Measurements from ENCODE around the gene NFILZ. TPM values are rescaled to one million over a fixed set of nuclear protein-coding genes. Genes with fewer than 3 reads are reported as not detected.

Gene NFILZ
- total RNA-seq, 1 donor from 2014 or later: not detected

- peaks cover 7% of the 10 kb centered on the region for H3K27me3 Mint-ChIP-seq (ENCODE audit: insufficient read depth, low read depth)
- H3K9me3 Mint-ChIP-seq: no peaks in the 10 kb centered on the region
- no peak overlapping the region for H3K9ac ChIP-seq
- no peaks in the 10 kb centered on the region for H3K36me3 ChIP-seq
- no peak overlapping the region for H3K27ac ChIP-seq
- H3K27ac Mint-ChIP-seq: no peak overlapping the region
- H2AFZ ChIP-seq (replicated peaks): no peak overlapping the region
- H3K4me3 ChIP-seq: no peak overlapping the region
- no peaks in the 10 kb centered on the region for H3F3A ChIP-seq (ENCODE audit: low read depth)
- no peaks in the 10 kb centered on the region for H3K27me3 ChIP-seq
- H3K4me1 ChIP-seq: no peaks in the 10 kb centered on the region
- no peak overlapping the region for H3K4me2 ChIP-seq
- DNase-seq (ENCODE audit: low spot score): no peak
- H3K36me3 Mint-ChIP-seq: no peaks in the 10 kb centered on the region
- no peaks in the 10 kb centered on the region for H4K20me1 ChIP-seq (ENCODE audit: low read depth)
- no peak overlapping the region for H3K4me3 Mint-ChIP-seq
- H3K9me3 ChIP-seq (ENCODE audit: low read depth): no peaks in the 10 kb centered on the region
- no peaks in the 10 kb centered on the region for H3K79me2 ChIP-seq (ENCODE audit: low read depth)
- no peaks in the 10 kb centered on the region for H3K4me1 Mint-ChIP-seq
- TF ChIP-seq EZH2phosphoT487 (IDR thresholded peaks at IDR 0.05): no peak
- TF ChIP-seq EZH2 (IDR thresholded peaks at IDR 0.05): no peak
- TF ChIP-seq CTCF (IDR thresholded peaks at IDR 0.05): no peak
These were observed 36.5 kb downstream of the NFILZ start for GRCh38 chr19:8666814-8667405.

GRCh38 chr19:8673276-8673891, 43.0 kb downstream of the NFILZ start:
- no peaks in the 10 kb centered on the region for H3K36me3 Mint-ChIP-seq
- TF ChIP-seq EZH2 (IDR thresholded peaks at IDR 0.05) (no peak), CTCF (IDR thresholded peaks at IDR 0.05) (no peak), EZH2phosphoT487 (IDR thresholded peaks at IDR 0.05) (no peak)
- no peak overlapping the region for H3K4me2 ChIP-seq

GRCh38 chr19:8675066-8675465, 44.6 kb downstream of the NFILZ start:
- H3K4me3 ChIP-seq: no peak overlapping the region
- no peak overlapping the region for H3K27ac Mint-ChIP-seq
- H3K4me1 Mint-ChIP-seq: no peaks in the 10 kb centered on the region
- no peaks in the 10 kb centered on the region for H3K79me2 ChIP-seq (ENCODE audit: low read depth)
- no peak overlapping the region for H3K4me2 ChIP-seq
- H3K4me3 Mint-ChIP-seq: no peak overlapping the region
- H3K9me3 Mint-ChIP-seq: peaks cover 11% of the 10 kb centered on the region
- H3F3A ChIP-seq (ENCODE audit: low read depth): no peaks in the 10 kb centered on the region
- H4K20me1 ChIP-seq (ENCODE audit: low read depth): no peaks in the 10 kb centered on the region
- no peak for DNase-seq (ENCODE audit: low spot score)
- H2AFZ ChIP-seq (replicated peaks): no peak overlapping the region
- no peaks in the 10 kb centered on the region for H3K4me1 ChIP-seq
- no peak overlapping the region for H3K9ac ChIP-seq
- H3K27ac ChIP-seq: no peak overlapping the region
- H3K9me3 ChIP-seq (ENCODE audit: low read depth): no peaks in the 10 kb centered on the region
- no peaks in the 10 kb centered on the region for H3K36me3 ChIP-seq
- H3K36me3 Mint-ChIP-seq: no peaks in the 10 kb centered on the region
- TF ChIP-seq CTCF (IDR thresholded peaks at IDR 0.05): no peak
- TF ChIP-seq EZH2 (IDR thresholded peaks at IDR 0.05): no peak
- TF ChIP-seq EZH2phosphoT487 (IDR thresholded peaks at IDR 0.05): no peak
- H3K27me3 ChIP-seq: no peaks in the 10 kb centered on the region
- peaks cover 4% of the 10 kb centered on the region for H3K27me3 Mint-ChIP-seq (ENCODE audit: insufficient read depth, low read depth)

More at GRCh38 chr19:8673276-8673891, 43.0 kb downstream of the NFILZ start:
- no peaks in the 10 kb centered on the region for H3K79me2 ChIP-seq (ENCODE audit: low read depth)
- H3K27ac Mint-ChIP-seq: no peak overlapping the region
- H3K4me3 ChIP-seq: no peak overlapping the region
- H4K20me1 ChIP-seq (ENCODE audit: low read depth): no peaks in the 10 kb centered on the region
- H3K4me3 Mint-ChIP-seq: no peak overlapping the region
- no peaks in the 10 kb centered on the region for H3K4me1 Mint-ChIP-seq
- H3K27ac ChIP-seq: no peak overlapping the region
- no peak overlapping the region for H2AFZ ChIP-seq (replicated peaks)
- H3F3A ChIP-seq (ENCODE audit: low read depth): no peaks in the 10 kb centered on the region
- H3K27me3 Mint-ChIP-seq (ENCODE audit: insufficient read depth, low read depth): peaks cover 9% of the 10 kb centered on the region
- peaks cover 11% of the 10 kb centered on the region for H3K9me3 Mint-ChIP-seq
- no peaks in the 10 kb centered on the region for H3K27me3 ChIP-seq
- no peaks in the 10 kb centered on the region for H3K4me1 ChIP-seq
- no peaks in the 10 kb centered on the region for H3K36me3 ChIP-seq
- no peak for DNase-seq (ENCODE audit: low spot score)
- no peaks in the 10 kb centered on the region for H3K9me3 ChIP-seq (ENCODE audit: low read depth)
- H3K9ac ChIP-seq: no peak overlapping the region

Data from neural progenitor cell (in vitro differentiated cells).